DMS79 treated with DMSO at 0.1 percent for 48 hours (cell line): ENCODE data around the gene RTP3.
"Not testable (repeated sequence)": the region's sequence is repeated elsewhere in the genome, so short reads cannot be mapped to it uniquely, and the experiment has no call there.

ENCODE experiments used
- DNase-seq: peaks from one replicate; lab custom pipeline; 2025; lab: John Stamatoyannopoulos, UW

The RTP3 gene

GRCh38 chr3:46519952-46520351 lies 22.2 kb downstream of the RTP3 start:
- no peak for DNase-seq

DNA sequence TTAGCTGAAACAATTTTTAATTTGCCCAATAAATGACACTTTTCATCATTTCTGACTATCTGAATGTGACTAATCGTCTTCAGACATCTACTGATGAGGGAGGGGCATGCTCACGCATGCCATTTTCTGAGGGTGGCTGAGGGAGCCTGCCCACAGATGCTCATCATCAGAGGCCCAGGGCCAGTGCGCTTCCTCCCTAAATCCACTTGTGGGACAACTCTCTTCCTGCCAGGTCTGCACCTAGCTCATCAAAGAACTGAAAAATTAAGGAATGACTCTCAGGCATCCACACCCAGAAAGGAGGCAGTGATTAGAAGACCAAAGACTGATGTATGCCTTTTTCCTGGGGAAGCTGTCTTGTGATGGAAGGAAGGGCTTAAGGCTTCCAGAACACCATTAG lies 22.8 kb downstream of the RTP3 start:
- DNase-seq = no peak

DNA sequence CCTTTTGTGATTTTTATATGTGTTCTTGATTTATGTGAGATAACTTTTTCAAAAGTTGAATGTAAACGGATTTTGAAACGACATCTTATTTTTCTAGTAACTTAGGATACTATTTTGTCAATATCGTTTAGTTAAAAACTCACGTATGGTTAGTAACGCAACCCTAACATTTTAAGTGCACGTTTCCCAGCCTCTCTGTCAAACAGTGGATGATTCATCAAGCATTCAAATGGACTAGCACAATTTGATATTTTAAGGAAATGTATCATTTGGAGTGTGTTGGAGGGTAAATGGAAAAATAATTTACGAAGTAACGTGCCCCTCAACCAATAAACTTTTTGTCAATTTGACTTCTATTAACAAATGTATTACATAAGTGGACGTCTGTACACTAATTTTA lies 23.3 kb downstream of the RTP3 start:
- DNase-seq = no peak

GRCh38 chr3:46522201-46522600 lies 24.4 kb downstream of the RTP3 start:
- DNase-seq = not testable (repeated sequence)

GRCh38 chr3:46523556-46523955 lies 25.8 kb downstream of the RTP3 start:
- DNase-seq = no peak

- no peak for DNase-seq
These were observed 26.2 kb downstream of the RTP3 start for GRCh38 chr3:46524008-46524407.

DNA sequence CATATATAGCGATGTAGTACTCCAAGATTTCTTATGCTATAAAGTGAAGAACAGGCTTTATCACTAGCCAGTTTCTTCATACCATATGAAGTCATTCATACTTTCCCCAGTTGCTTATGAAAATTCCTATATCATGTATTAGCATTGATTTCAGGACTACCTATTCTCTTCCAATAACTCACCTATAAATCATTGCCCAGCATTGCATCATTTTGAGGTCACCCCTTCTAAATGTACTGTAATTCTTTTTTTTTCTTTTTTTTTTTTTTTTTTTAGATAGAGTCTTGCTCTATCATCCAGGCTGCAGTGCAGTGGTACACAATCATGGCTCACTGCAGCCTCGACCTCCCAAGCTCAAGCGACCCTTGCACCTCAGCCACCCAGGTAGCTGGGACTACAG lies 27.1 kb downstream of the RTP3 start:
- DNase-seq = no peak

DNA sequence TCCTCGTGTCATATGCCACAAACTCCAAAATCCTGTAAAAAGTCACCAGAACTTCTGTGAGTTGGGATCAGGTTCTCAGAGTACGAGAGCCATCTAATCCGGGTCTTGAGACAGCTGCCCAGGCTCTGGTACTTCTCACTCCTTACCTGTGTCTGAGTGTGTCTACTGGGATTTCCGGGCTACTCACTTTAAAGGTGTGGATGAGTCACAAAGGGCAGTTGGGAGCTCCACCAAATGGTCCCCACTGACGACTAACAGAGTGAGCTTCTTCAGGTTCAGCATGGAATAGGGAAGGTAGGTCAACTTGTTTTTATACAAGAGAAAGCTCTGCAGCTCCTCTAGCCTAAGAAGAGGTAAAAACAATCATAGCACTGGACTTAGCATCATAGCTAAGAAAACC lies 29.5 kb downstream of the RTP3 start:
- no peak for DNase-seq

- no peak for DNase-seq
These were observed 35.3 kb downstream of the RTP3 start for GRCh38 chr3:46533091-46533490.

- no peak for DNase-seq
These were observed 38.0 kb downstream of the RTP3 start for GRCh38 chr3:46535746-46536145.

GRCh38 chr3:46536758-46537157 lies 39.0 kb downstream of the RTP3 start:
- no peak for DNase-seq

GRCh38 chr3:46537316-46537715 lies 39.5 kb downstream of the RTP3 start:
- DNase-seq = no peak

- DNase-seq = no peak
These were observed 40.0 kb downstream of the RTP3 start for GRCh38 chr3:46537779-46538178.

GRCh38 chr3:46538425-46538802 lies 40.6 kb downstream of the RTP3 start:
- not testable (repeated sequence) for DNase-seq

- no peak for DNase-seq
These were observed 41.1 kb downstream of the RTP3 start for GRCh38 chr3:46538803-46539442.

DNA sequence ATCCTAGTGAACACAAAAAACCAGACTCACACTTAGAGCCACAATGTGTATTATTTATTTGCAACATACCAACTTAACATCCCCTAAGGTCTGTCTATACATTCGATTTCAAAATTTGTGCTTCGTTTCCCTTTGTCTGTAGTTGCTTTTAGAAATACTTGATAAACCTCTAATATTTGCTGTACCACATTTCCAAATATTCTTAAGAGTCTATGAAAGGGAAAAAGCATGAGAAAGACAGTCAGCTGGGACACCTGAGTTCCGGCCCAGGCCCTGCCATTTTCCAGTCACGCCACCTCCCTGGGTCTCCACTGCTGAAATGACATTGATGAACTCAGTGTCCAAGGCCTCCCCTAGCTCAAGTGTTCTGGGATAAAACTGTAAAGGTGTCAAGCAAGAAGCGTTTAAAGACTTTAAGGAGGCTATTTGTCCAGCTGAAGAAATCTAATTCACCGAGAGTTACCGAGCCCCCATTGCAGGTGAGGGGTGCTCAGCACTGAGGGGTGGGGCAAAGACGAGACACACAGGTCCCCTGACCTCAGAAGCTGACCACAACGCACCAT lies 41.7 kb downstream of the RTP3 start:
- no peak for DNase-seq

GRCh38 chr3:46540550-46540949 lies 42.8 kb downstream of the RTP3 start:
- no peak for DNase-seq

GRCh38 chr3:46541835-46542234 lies 44.1 kb downstream of the RTP3 start:
- no peak for DNase-seq

- no peak for DNase-seq
These were observed 44.6 kb downstream of the RTP3 start for GRCh38 chr3:46542344-46542743.

GRCh38 chr3:46542801-46543201 lies 45.0 kb downstream of the RTP3 start:
- DNase-seq = no peak

DNA sequence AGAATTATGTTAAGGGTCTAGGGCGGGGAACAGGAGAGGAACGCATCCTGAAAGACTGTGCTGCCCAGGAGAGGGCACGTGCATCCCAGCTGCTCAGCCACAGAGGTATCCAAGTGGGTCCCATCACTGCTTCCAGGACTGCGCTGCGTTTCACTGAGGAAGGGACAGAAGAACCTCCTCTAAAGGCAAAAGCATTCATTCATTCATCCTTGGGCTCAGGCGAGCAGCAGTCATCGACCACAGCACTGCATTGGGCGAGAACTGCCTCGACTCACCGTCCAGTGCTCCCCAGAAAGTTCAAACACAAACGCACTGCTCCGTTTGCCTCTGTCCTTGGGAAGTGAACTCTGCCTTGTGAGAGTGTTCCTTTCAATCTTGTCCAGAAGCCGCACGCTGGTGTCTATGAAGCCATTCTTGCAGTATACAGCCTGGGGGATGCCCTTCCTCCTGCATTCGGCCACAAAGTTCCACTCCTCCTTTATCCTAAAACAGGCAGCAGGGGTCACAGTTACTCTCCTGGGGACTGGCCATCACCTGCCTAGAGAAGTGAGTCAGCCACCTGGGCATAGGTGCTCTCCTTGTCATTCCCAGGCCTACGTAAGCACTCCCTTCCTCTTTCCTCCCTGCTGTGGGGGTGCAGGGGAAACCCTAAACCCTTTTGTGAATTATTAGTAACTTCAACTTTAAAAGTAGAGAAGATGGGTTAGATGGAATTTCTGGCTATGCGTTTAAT lies 47.2 kb downstream of the RTP3 start:
- no peak for DNase-seq

GRCh38 chr3:46545818-46546630 lies 48.2 kb downstream of the RTP3 start:
- DNase-seq = no peak
